SK-N-SH (cell line): ENCODE measurements around the gene CIDEA. TPM values are rescaled to one million over a fixed set of nuclear protein-coding genes. Genes with fewer than 3 reads are reported as not detected.

ENCODE experiments used
- CTCF ChIA-PET: fragments of 300-600, 350-600 bp; formaldehyde crosslinking; extraction: SDS; loops from one replicate; lab custom pipeline; 2021; lab: Yijun Ruan, JAX
- POLR2A ChIA-PET: fragments of 350-600 bp; sonication (Branson Sonifier 250); formaldehyde crosslinking; extraction: SDS; loops from one replicate; lab custom pipeline; 2020; ENCODE audit warnings: antibody characterized with exemption, inconsistent platforms; lab: Yijun Ruan, JAX
- DNase-seq: peaks from one replicate; pipeline ENCODE4 v3.0.0; 2012
- H2AFZ ChIP-seq: fragments of 200-600 bp; sonication (generic); 2 replicates; pipeline ENCODE4 v1.8.1; 2016; ENCODE audit warnings: antibody characterized with exemption, mild to moderate bottlenecking, low read depth
- H3F3A ChIP-seq: fragments of 200-600 bp; sonication (generic); replicated peaks from 2 replicates; pipeline ENCODE3; 2016; ENCODE audit warnings: antibody characterized with exemption, mild to moderate bottlenecking; ENCODE audit not compliant: insufficient read depth
- H3K27ac ChIP-seq, 2 experiments: fragments of 200-500 bp in 1 of 2; fragments of 200-600 bp in 1 of 2; sonication (Bioruptor generic) in 1 of 2; sonication (generic), shearing (Covaris generic) in 1 of 2; 2 replicates each; pipeline versions ENCODE4 v1.5.1 to v1.6.1; 2014 to 2016; ENCODE audit warnings: low read depth in 2 of 2, inconsistent platforms in 1 of 2, low read length in 1 of 2, mild to moderate bottlenecking in 1 of 2, mixed read lengths in 1 of 2
- H3K27me3 ChIP-seq: fragments of 200-600 bp; sonication (generic), shearing (Covaris generic); 2 replicates; pipeline ENCODE4 v1.6.1; 2016; ENCODE audit warnings: mixed run types; ENCODE audit not compliant: insufficient read depth
- H3K36me3 ChIP-seq, 2 experiments: fragments of 200-500 bp in 1 of 2; fragments of 200-600 bp in 1 of 2; sonication (Bioruptor generic) in 1 of 2; sonication (generic) in 1 of 2; replicated peaks in 1 of 2; 2 replicates each; pipeline versions ENCODE3 to v1.5.1; 2014 to 2016; ENCODE audit warnings: low read length in 1 of 2, mild to moderate bottlenecking in 1 of 2; ENCODE audit not compliant: insufficient read depth in 2 of 2, control insufficient read depth in 1 of 2
- H3K4me1 ChIP-seq, 2 experiments: fragments of 200-500 bp in 1 of 2; fragments of 200-600 bp in 1 of 2; sonication (Bioruptor generic) in 1 of 2; sonication (generic), shearing (Covaris generic) in 1 of 2; 2 replicates each; pipeline versions ENCODE4 v1.5.1 to v1.6.1; 2014 to 2016; ENCODE audit warnings: low read depth in 1 of 2, low read length in 1 of 2, mixed run types in 1 of 2; ENCODE audit not compliant: insufficient read depth in 2 of 2, control insufficient read depth in 1 of 2
- H3K4me2 ChIP-seq: fragments of 200-600 bp; sonication (generic), shearing (Covaris generic); 2 replicates; pipeline ENCODE4 v1.6.1; 2017; ENCODE audit warnings: mixed run types
- H3K4me3 ChIP-seq, 2 experiments: fragments of 200-500 bp in 1 of 2; fragments of 200-600 bp in 1 of 2; sonication (Bioruptor generic) in 1 of 2; sonication (generic), shearing (Covaris generic) in 1 of 2; 2 replicates each; pipeline versions ENCODE4 v1.5.1 to v1.8.1; 2014 to 2016; ENCODE audit warnings: low read depth in 2 of 2, inconsistent platforms in 1 of 2, low read length in 1 of 2, mild to moderate bottlenecking in 1 of 2, mixed read lengths in 1 of 2, moderate library complexity in 1 of 2
- H3K79me2 ChIP-seq: fragments of 200-600 bp; sonication (generic); 2 replicates; pipeline ENCODE4 v1.8.1; 2017; ENCODE audit warnings: mild to moderate bottlenecking; ENCODE audit not compliant: insufficient read depth
- H3K9ac ChIP-seq: fragments of 200-600 bp; sonication (generic); 2 replicates; pipeline ENCODE4 v1.6.1; 2017; ENCODE audit warnings: mixed run types
- H3K9me2 ChIP-seq: fragments of 200-600 bp; sonication (generic); 2 replicates; pipeline ENCODE4 v1.6.1; 2017; ENCODE audit warnings: mixed run types
- H3K9me3 ChIP-seq: fragments of 200-600 bp; sonication (generic); 2 replicates; pipeline ENCODE4 v1.6.1; 2017; ENCODE audit warnings: mixed run types, mild to moderate bottlenecking, moderate library complexity
- H4K20me1 ChIP-seq: fragments of 200-600 bp; sonication (generic); 2 replicates; pipeline ENCODE4 v1.6.1; 2017; ENCODE audit warnings: mild to moderate bottlenecking, mixed run types; ENCODE audit not compliant: insufficient read depth
- FOSL2 ChIP-seq: IDR thresholded peaks from 2 replicates; pipeline ENCODE4 v1.4.0; 2012; ENCODE audit warnings: low read depth, mild to moderate bottlenecking, moderate library complexity, borderline replicate concordance
- FOXM1 ChIP-seq: IDR thresholded peaks from 2 replicates; pipeline ENCODE4 v1.4.0; 2012; ENCODE audit warnings: low read depth, mild to moderate bottlenecking
- GABPA ChIP-seq: IDR thresholded peaks from 2 replicates; pipeline ENCODE4 v1.4.0; 2012; ENCODE audit warnings: low read depth, mild to moderate bottlenecking
- GATA2 ChIP-seq: sonication (generic); formaldehyde crosslinking; IDR thresholded peaks from 2 replicates; pipeline ENCODE4 v1.5.0; 2020; ENCODE audit warnings: mild to moderate bottlenecking, missing genetic modification reagents
- MEF2A ChIP-seq: IDR thresholded peaks from 2 replicates; pipeline ENCODE4 v1.4.0; 2012; ENCODE audit warnings: low read depth, borderline replicate concordance
- NFIC ChIP-seq: IDR thresholded peaks from 2 replicates; pipeline ENCODE4 v1.4.0; 2012; ENCODE audit warnings: borderline replicate concordance
- POLR2AphosphoS5 ChIP-seq: IDR thresholded peaks from 2 replicates; pipeline ENCODE4 v1.6.1; 2012; ENCODE audit warnings: low read depth, low read length
- RAD21 ChIP-seq: IDR thresholded peaks from 2 replicates; pipeline ENCODE4 v1.6.1; 2012; ENCODE audit warnings: mild to moderate bottlenecking, low read length
- TAF1 ChIP-seq: IDR thresholded peaks from 2 replicates; pipeline ENCODE4 v1.6.1; 2012; ENCODE audit warnings: low read depth, mild to moderate bottlenecking, low read length, moderate library complexity, borderline replicate concordance
- TCF12 ChIP-seq: IDR thresholded peaks from 2 replicates; pipeline ENCODE4 v1.4.0; 2012
- TEAD4 ChIP-seq: IDR thresholded peaks from 2 replicates; pipeline ENCODE4 v1.4.0; 2012; ENCODE audit warnings: mild to moderate bottlenecking, borderline replicate concordance; ENCODE audit not compliant: insufficient read depth
- USF2 ChIP-seq: fragments of 150-350 bp; IDR thresholded peaks from 2 replicates; pipeline ENCODE4 v1.6.1; 2017; ENCODE audit warnings: antibody characterized with exemption, low read length, low read depth, borderline replicate concordance
- YY1 ChIP-seq: IDR thresholded peaks from 2 replicates; pipeline ENCODE4 v1.4.0; 2012; ENCODE audit warnings: low read depth, mild to moderate bottlenecking
- ZBTB33 ChIP-seq: IDR thresholded peaks from 2 replicates; pipeline ENCODE4 v1.4.0; 2012; ENCODE audit warnings: low read depth, borderline replicate concordance
- WGBS: methylation state at CpG from one replicate; pipeline ENCODE4 v1.1.6; 2017; ENCODE audit warnings: low lambda C conversion rate; 5-methylcytosine and 5-hydroxymethylcytosine counted together
- polyA plus RNA-seq, 3 experiments: library from polyadenylated mRNA; depleted of rRNA; stranded (reverse); fragments of >200 nt; gene quantifications; 2 replicates each; pipeline ENCODE4 v1.2.3, GENCODE V29; 2012
- TF ChIP-seq, protein P1 (sequence below): fragments of 150-350 bp; IDR thresholded peaks from 2 replicates; pipeline ENCODE4 v1.6.1; 2016; ENCODE audit warnings: mild to moderate bottlenecking, low read depth, low read length
- TF ChIP-seq, protein P2 (sequence below): IDR thresholded peaks from 2 replicates; pipeline ENCODE4 v1.4.0; 2012; ENCODE audit warnings: low read depth

CIDEA gene
- polyA plus RNA-seq, 1 of the 3 experiments (the other 2 are of a cell fraction) = not detected

DNA sequence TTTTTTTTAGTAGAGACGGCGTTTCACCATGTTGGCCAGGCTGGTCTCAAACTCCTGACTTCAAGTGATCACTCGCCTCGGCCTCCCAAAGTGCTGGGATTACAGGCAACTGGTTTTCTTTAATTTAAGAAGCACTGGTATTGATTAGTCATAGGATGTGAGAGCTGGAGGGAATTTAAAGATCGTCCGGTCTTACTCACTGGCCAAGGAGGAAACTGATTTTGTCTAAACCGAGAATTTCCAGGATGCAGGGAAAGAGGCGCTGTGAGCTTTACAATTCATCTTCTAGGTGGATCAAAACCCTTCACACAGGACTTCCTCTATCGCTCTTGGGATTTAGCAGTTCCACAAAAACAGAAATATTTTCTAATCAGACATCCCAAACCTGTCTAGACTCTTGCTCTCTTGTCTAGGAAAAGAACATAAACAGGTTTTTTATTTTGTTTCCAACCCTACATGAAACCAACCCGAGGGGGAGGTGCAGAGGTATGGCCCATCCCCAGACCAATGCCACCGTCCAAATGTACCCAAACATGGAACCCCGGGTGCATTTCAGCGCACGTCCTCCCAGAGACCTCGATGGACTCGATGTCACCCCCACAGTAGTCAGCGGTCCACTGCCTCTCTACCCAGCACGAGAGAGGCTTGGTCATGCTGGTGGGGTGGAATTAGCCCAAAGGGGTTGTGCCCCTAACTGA, 41.4 kb downstream of the CIDEA start:
- ChIA-PET CTCF (no interaction called here), POLR2A (no interaction called here)
- TF ChIP-seq FOSL2 (peak; percentile 20; the same call in 1 of the 2 replicates), TEAD4 (no peak)
- Histone ChIP-seq H3K4me1 (no peaks in the 10 kb centered on the region; a peak in 1 of 4 replicates), H3K9me2 (no peaks in the 10 kb centered on the region), H3K9ac (no peak overlapping the region), H3K4me3 (no peak overlapping the region), H3K9me3 (no peaks in the 10 kb centered on the region), H3K36me3 (no peaks in the 10 kb centered on the region), H3K27me3 (no peaks in the 10 kb centered on the region; the same call in 1 of the 2 replicates), H3K79me2 (no peaks in the 10 kb centered on the region), H2AFZ (peak overlapping the region; percentile 51; the same call in 1 of the 2 replicates), H3K27ac (peak overlapping the region in 1 of 2 experiments; percentile 46; a peak in 2 of 4 replicates), H4K20me1 (no peaks in the 10 kb centered on the region), H3K4me2 (no peak overlapping the region), H3F3A (peaks cover 4% of the 10 kb centered on the region)
- DNase-seq = no peak
- 63% methylated on average over 18 of the region's 18 CpGs for WGBS

DNA sequence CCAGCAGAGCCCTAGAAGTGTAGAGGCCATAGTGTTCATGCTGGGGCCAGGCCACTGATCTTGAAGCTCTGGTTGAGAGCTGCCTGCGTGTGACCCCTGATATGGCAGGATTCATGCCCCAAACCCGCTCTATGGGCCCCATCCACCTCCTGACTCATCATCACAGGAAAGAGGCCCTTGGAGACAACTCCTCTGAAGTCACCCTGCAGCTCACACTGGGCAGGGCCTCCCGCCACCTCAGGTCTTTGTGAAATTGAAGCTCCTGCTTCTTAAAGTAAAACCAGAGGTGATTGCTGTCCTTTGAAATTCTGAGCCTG, 41.9 kb downstream of the CIDEA start:
- Histone ChIP-seq H2AFZ (peak overlapping the region; percentile 51; the same call in 1 of the 2 replicates), H4K20me1 (no peaks in the 10 kb centered on the region)
- TF ChIP-seq YY1 (no peak), FOXM1 (no peak), GATA2 (CRISPR knock-in tag) (no peak), TEAD4 (no peak), GABPA (no peak), TAF1 (no peak), RAD21 (no peak), TCF12 (no peak), NFIC (no peak), MEF2A (no peak), POLR2AphosphoS5 (no peak), FOSL2 (no peak), ZBTB33 (no peak), USF2 (no peak)
- TF ChIP-seq, protein P1, sequence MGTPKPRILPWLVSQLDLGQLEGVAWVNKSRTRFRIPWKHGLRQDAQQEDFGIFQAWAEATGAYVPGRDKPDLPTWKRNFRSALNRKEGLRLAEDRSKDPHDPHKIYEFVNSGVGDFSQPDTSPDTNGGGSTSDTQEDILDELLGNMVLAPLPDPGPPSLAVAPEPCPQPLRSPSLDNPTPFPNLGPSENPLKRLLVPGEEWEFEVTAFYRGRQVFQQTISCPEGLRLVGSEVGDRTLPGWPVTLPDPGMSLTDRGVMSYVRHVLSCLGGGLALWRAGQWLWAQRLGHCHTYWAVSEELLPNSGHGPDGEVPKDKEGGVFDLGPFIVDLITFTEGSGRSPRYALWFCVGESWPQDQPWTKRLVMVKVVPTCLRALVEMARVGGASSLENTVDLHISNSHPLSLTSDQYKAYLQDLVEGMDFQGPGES = no peak
- TF ChIP-seq, protein P2, sequence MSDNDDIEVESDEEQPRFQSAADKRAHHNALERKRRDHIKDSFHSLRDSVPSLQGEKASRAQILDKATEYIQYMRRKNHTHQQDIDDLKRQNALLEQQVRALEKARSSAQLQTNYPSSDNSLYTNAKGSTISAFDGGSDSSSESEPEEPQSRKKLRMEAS = no peak
- TF ChIP-seq, all 33 proteins: peak for 0
- Histone ChIP-seq H3F3A (peaks cover 4% of the 10 kb centered on the region), H3K79me2 (no peaks in the 10 kb centered on the region), H3K27me3 (no peaks in the 10 kb centered on the region; the same call in 1 of the 2 replicates), H3K27ac (peak overlapping the region in 1 of 2 experiments; percentile 46; a peak in 2 of 4 replicates), H3K9me2 (no peaks in the 10 kb centered on the region), H3K4me1 (no peaks in the 10 kb centered on the region; a peak in 1 of 4 replicates), H3K4me3 (no peak overlapping the region), H3K9me3 (no peaks in the 10 kb centered on the region), H3K4me2 (peak overlapping the region; percentile 7; the same call in 1 of the 2 replicates), H3K9ac (0 out of 2 replicates have a peak overlapping the region, but pooled peaks have one; percentile 31), H3K36me3 (no peaks in the 10 kb centered on the region)
- POLR2A ChIA-PET = interaction anchor here (0.5 kb wide), 1 partner anchor 79 kb away, joined by 5 read pairs; no protein-coding TSS in a partner anchor
- no peak for DNase-seq
- CTCF ChIA-PET = no interaction called here
- WGBS = 75% methylated on average over 2 of the region's 3 CpGs
